NCI-H187 treated with DMSO at 0.1 percent for 48 hours (cell line): Measurements from ENCODE around the gene SCUBE1.

Experiments
- DNase-seq: peaks from one replicate; lab custom pipeline; 2025; lab: John Stamatoyannopoulos, UW

SCUBE1 gene

DNA sequence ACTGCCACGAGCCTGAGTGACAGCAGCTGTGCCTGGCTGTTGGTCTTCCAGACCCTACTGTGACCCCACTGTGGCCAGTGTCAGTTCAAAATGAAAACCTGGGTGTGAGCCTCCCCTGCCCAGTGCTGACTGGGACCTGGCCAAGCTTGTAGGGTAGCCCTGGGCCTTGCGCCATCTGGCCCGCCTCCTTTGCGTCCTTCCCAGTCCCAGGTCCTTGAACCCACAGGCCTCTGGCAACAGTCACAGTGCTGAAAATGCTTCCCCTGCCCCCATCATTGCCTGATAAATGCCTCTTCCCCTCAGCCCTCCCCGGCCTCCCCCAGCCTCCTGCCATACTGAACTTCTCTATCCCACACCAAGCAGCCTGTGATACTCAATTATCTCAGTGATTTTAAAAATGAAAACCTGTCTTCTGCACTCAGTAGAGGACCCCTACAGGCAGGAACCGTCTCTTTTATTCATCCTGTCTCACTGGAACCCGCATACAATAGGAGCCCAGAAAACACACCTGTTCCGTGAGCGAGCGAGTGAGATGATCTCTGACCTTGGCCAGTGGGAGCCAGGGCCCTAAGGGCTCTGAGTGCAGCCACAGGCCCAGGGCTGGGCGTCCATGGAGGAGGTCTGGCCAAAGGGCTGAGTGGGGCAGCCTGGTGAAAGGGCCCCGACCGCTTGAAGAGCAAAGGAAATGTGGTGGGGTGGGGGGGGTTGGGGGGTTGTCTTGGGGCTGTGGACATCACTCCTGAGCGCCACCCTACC, 106.6 kb downstream of the SCUBE1 start:
- DNase-seq: no peak

DNA sequence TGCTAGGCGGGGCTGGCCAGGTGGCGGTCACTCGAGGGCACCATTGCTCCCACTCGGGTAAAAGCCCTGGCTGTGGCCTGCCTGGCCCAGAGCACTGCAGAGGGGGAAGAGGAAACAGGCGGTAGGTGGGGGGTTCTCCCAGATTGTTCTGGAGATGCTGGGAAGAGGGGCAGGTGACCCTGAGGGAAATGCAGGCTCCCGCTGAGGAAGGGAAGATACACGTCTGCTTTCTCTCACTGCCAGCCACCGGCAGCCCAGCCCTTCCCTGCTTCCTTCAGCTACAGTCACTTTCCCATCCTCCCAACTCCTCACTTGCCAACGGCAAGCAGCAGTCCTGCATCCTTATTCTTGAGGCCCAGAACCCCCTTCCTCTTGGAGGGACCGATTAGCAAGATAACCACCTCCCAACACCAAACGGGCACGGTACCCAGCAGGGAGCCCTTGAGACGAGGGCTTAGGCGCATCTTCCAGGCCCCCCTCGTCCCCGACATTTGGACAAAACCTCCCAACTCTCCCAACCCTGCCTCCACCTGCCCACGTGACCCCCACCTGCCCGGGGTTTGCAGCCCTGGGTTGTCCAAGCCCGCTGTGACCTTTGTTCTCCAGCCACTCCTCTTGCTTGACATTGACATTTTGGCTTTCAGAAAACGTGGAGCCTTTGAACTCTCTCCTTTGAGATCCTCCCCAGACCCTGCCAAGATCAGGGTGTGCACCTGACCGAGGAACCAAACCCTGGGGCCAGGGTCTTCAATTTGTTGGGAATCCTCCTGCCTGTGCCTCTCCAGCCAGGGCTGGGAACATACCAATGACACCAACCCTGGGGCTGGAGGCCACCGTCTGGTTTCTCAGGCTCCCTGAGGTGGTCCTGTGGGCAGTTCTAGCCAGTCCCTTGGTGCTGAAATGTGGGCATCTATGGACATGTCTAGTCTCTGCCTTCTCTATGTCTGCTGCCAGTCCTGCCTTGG, 107.4 kb downstream of the SCUBE1 start:
- DNase-seq: no peak

DNA sequence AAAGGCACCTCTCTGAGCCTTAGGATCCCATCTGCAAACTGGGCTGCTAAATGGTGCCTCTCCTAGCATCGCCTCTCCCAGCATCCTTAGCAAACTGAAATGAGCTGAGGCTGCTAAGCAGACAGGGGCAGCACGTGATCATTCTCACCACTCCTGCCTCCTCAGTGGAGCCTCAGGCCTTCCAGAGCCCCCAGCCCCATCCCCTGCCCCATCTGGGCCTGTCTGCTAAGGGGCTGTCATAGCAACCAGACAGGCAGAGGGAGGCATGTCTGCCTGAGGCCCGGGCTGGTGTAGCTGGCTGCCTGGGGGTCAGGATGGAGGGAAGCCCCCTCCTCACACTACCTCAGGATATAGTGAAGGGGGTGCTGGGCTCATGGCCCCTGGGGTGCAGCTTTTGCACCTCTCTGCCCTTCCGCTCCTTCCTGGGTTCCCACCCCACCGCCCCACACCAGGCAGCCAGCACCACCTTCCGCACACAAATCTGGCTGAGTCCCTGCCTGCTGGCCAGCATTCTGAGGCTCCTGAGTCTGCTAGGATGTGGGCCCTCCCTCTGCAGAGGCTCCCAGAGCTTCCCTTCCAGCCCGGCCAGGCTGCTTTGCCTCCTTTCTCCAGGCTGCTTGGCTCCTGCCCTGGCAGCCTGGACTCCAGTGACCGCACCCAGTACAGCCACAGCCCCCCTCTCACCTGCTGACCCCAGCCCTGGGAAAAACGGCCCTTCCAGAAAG, 108.7 kb downstream of the SCUBE1 start:
- no peak for DNase-seq

DNA sequence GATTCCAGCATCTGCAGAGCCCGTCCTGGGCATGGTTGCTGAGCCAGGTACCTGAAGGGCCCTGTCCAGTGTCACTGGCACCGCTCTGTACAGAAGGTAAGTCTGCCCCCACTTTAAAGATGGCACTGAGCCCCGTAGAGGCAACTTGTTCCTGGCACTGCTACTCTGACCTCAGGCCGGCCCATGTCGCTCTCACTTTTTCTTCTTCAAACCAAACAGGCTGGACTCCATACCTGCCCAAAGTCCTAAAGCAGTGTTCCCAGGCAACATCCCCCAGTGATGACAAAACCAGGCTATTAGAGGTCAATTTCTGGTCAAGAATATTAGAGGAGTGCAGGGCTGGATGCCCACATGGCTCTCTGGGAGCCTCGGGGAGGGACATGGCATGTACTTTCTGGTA, 109.6 kb downstream of the SCUBE1 start:
- no peak for DNase-seq

DNA sequence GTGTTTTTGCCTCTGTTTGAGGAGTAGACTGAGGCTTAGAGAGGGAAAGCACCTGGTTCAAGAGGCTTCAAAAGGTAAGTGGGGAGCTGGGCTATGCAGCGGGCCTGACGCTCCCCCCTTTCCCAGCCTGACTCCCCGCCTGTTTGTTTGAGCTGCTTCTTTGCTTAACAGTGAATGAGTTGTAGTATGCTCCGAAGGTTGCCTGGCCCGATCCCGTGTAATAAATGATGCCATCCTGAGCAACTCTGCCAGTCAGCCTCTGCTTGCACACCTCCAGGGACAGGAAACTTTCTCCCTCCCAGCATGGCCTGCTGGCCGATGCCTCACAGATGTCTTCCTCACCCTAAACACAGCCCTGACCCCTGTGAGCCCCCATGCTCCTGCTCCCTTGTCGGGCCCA, 110.7 kb downstream of the SCUBE1 start:
- no peak for DNase-seq

DNA sequence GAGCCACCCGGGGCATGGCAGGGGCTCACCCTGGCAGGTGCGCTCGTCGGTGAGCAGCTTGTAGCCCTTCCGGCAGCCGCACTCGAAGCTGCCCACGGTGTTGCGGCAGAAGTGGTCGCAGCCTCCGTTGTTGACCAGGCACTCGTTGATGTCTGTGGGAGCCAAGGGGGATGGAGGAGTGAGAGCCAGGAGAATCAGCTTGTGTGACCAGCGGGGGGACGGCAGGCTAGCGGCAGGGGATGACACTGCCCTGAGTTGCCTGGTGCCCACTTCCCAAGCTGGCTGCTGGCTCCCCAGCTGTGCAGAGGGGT, 111.5 kb downstream of the SCUBE1 start:
- no peak for DNase-seq

DNA sequence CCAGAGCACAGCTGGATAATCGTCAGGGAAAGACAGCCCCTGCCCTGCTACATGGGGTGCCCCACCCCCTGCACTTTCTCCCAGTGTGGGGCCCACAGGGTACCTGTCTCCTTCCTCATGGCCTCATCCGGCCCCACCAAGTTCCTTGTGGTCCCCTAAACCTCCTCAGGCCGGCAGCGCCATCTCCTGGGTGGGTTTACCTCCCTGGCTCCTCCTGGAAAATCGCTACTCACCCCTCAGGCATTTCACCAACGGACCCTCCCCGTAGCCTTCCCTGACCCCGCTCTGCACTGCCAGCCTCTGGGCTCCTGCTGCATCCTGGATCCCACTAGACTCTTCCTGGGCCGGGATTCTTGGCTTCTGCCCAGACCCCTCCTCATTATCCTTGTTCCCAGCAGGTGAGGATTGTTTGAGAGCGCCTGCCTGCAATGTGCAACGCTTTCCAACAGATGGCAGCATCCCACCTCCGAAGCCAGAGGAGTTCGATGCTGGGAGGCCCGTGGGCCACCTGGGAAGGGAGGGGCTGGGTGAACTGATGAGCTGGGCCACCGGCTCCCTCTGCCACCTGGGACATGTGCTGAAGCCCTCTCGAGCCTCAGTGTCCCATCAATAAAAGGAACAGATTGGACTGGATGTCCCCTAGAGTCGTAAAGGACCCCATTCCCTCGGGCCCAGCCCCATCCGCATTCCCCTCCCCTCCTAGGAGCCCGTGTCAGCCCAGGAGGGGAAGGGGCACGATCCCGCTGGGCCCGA, 112.0 kb downstream of the SCUBE1 start:
- DNase-seq: no peak

DNA sequence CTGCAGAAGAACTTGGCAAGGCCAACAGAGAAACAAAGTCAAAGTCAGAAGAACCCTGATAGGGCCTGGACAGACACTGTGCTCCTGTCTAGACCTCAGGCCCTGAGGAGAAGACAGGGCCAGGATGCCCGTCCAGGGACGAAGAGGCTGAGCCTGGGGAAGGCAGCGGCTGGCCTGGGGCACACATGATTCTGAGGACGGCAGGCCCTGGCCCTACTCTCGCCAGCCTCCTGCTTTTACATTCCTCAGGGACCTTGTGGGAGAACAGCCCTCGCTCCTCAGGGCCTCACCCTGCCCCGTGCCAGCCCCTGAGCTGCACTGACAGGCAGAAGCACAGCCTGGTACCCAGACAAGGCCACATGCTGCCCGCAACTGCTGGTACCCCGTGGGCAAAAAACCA, 112.6 kb downstream of the SCUBE1 start:
- DNase-seq: no peak

DNA sequence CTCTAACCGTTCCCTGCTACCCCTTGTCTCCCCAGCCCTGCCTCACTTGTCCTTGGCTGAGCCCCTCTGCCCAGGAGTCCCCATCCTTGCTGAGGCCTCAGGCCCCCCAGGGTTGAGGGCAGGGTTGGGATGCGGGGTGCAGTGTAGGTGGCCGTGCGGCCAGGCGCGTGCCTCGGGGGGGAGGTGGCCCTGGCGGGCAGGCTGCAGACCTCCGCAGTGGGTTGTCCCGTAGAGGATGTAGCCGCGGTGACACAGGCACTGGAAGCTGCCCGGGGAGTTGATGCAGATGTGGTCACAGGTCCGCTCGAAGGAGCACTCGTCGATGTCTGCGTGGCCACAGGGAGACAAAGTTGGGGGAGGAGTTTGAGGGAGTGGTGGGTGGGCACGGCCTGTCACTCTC, 114.3 kb downstream of the SCUBE1 start:
- DNase-seq: no peak

DNA sequence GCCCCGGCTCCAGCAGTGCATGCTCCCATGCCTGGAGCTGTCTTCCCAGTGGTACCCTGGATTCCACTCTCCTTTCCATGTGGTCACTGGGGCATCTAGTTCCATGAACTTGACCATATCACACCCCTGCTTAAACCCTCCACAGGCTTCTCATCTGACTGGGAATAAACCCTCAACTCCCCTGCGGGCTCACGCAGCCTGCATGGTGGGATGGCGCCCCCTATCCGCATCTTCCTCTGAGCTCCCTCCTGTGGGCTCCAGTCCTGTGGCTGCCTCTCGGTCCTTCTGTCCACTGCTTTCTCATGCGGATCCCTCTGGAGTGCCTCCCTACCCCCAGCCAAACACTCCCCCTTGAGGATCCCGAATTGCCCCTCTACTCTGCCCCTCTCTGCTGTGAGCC, 114.8 kb downstream of the SCUBE1 start:
- DNase-seq: no peak

DNA sequence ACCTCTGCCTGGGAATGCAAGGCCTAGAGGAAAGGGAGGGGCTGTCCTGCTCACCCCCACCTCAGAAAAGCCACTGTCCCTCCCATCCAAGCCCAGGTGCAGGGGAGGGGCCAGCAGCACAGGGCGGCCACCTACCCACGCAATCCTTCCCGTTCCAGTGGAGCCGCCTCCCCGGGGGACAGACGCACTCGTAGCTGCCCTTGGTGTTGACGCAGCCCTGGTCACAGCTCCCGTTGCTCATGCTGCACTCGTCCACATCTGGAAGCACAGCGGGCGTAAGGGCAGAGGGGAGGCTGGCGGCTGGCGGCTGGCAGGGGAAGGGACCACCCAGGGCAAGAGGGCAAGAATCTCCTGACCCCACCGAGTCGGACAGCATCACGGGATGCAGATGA, 115.9 kb downstream of the SCUBE1 start:
- no peak for DNase-seq

DNA sequence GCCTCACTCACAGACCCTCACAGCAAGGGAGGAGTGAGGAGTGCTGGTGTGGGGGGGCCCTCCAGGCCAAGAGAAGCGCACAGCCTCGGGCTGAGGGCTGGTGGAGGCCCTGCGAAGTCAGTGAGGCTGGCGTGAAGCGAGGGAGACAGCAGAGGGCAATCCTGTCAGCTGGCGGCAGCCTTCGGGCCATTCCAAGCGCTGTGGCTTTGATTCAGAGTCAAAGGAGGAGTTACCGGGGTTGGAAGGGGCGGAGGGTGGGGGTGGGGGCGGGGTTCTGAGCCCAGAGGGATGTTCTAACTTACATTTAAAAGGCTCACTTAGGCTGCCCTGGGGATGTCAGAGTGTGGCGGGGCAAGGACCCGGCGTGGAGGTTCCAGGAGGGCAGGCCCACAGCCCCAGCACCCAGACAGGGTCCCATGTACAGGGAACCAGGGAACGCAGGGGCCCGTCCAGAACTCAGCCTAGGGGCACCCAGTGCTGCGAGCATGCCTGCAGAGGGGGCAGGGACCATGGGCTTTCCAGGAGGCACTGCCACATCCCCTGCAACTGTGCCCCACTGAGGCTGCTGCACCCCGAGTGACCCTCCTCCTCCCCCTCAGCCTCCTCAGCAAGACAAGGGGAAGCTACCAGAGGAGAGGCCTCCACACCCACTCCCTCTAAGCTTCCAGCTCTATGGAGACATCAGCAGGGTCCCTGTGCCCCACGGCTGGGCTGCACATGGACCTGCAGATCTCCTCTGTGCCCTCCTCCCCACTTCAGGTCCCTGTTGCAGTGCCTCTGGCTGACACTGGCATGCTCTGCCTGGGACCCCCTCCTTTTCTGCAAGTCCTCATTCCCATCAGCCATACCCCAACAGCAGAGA, 116.6 kb downstream of the SCUBE1 start:
- no peak for DNase-seq

DNA sequence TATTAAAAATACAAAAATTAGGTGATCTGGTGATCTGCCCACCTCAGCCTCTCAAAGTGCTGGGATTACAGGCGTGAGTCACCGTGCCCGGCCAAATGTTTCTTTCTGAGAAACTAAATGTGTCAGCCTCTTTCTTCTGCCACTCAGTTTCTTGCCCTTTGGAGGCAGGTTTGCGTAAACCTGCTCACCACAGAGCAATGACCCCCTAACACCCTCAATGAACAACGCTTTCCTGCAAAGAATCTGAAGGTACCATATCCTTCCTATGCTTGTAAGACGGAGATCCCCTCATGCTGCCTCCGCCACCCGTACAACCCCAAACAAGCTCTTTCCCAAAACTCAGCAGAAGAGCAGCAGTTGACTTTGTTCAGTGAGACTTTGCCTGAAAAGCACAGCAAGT, 117.6 kb downstream of the SCUBE1 start:
- DNase-seq: no peak

DNA sequence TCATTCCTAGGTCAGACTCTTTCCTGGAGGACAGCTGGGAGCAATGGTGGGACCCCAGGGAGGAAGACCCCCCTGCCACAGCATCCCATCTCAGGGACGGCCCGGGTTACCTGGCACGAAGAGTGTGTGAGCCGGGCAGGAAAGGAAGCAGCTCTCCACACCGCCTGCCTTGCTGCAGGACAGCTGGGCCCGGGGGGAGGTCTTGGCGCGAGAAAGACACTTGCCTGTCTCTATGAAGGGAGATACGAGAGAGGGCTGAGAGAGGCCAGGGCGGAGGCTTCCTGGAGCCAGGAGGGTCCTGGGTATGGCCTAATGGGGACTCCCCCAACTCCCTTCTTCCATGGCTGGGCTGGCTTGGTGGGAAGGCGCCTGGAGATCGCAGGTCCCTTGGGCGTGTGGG, 120.2 kb downstream of the SCUBE1 start:
- no peak for DNase-seq

DNA sequence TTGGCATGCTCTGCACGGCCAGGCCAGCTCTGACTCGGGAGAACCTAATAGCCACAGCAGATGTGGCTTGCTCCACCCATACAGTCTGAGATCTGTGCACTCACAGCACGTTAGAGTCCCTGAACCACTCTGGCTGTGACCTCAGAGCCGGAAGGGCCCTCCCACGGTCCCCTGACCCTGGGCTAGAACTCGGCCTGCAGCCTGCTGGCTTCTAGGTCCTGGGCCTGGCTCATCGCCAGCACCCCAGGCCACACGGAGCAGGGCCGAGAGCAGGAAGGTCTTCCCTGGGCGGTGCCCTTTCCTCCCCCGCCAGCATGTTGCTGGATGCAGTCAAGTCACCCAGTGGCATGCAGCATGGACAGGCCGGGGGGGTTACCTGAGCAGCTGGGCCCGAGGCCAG, 120.9 kb downstream of the SCUBE1 start:
- no peak for DNase-seq

DNA sequence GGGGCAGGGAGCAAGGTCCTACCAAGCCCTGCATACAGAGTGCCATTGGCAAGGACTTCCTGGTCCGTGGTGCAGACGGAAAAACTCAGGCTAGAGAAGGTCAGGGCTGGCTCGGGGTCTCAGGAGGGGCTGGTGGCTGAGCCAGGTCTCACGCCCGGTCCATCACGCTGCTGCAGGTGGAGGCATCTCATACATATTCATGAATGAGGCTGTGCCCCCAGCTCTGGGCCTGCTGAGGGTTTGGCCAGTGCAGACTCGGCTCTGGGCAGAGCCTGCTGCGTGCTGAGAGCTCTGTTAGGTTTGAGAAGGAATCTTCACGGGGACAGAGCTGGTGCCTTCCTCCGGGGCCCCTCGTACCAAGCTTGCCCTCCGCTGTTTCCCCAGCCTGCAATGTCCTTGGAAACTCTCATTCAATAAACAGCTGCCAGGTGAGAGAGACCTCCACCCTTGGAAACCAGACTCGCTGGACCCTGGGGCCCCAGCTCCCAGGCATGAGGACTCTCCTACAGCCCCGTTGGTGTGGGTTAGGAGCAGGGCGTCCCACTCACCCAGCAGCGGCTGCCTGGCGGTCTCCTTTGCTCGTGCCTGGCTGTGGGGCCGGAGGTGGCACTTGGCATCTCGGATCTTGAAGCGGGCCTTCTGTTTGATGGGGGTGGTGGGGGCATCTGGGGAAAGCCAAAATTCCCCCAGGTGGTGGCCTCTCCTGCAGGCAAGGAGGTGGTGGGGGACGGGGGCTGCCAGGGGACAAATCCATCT, 122.4 kb downstream of the SCUBE1 start:
- no peak for DNase-seq

DNA sequence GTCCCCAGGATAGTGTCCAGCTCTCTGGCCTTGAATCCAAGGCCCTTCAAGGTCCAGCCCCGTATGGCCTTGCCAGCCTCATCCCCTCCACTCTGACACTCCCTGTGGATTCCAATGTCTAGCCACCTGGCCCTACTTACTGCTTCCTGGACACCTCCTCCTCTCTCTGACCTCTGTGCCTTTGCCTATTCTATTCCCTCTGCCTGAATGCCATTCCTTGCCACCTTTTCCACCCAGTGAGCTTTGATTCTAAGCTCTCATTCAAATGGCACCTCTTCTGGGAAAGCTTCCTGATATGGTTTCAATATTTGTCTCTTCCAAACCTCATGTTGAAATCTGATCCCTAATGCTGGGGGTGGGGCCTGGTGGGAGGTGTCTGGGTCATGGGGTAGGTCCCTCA, 124.4 kb downstream of the SCUBE1 start:
- no peak for DNase-seq

DNA sequence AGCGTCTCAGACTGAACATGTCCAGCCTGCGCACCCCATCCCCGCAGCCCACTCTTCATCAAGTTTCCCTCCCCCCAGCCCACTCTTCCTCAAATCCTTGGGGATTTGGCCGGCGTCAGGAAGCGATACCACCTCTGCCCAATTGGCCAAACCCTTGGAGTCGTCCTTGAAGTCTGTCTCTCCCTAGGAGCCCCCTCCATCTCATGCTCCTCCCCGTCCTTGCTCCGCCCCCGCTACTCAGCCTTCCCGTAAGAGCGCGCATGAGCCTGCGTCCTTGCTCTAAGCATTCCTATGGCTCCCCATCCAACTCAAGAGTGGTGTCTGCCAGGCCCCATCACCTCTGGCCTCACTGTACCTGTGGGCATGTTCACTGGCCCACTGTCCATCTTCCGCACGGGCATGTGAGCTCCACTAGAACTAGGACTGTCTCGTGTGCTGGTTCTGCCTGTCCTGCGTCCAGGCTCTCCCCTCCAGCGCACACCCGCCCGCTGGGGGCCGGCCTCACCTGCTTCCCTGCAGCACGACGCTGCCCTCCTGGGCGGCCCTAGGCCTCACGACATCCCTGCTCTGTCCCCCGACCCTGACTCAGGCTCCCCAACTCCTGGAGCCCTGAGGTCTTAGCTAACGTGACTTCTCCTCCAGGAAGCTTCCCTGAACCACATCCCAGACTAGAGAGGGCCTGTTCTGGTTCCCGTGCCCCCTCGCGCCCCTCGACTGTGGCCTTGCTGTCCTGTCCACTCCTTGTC, 125.7 kb downstream of the SCUBE1 start:
- DNase-seq: no peak

DNA sequence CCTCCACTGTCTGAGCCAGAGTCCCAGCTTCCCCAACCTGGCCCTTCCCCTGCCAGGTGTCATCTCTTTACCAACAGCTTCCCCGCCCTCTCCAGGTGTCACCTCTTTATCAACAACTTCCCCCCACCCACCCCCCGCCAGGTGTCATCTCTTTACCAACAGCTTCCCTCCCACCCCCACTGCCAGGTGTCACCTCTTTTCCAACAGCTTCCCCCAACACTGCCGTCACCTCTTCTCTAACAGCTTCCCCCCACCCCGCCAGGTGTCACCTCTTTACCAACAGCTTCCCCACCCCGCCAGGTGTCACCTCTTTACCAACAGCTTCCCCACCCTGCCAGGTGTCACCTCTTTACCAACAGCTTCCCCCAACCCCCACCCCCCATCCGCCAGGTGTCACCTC, 126.4 kb downstream of the SCUBE1 start:
- DNase-seq: no peak

DNA sequence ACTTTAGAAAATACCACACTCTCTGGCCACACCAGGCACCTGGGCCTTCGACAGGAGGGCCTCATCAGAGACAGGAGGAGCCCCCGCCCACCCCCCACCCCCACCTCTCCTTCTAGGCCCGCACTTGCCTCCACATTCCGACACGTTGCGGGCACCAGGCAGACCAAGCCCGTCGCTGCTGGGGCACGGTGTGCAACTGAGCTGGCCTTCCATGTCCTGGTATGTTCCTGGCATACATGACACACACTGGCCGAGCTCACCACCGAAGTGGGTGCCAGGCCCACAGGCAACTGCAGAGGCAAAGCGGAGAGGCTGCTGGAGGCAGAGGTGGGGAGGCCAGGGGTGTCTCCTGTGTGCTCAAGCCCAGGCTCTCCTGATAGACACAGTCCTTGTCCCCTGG, 129.2 kb downstream of the SCUBE1 start:
- DNase-seq: no peak
